ENCODE measurements around the gene TBX10.
"Not testable (repeated sequence)": the region's sequence is repeated elsewhere in the genome, so short reads cannot be mapped to it uniquely, and the experiment has no call there.

Gene TBX10

GRCh38 chr11:67664213-67664585, 24.6 kb upstream of the TBX10 start:
- no peak for DNase-seq (ENCODE audit: low spot score)

DNA sequence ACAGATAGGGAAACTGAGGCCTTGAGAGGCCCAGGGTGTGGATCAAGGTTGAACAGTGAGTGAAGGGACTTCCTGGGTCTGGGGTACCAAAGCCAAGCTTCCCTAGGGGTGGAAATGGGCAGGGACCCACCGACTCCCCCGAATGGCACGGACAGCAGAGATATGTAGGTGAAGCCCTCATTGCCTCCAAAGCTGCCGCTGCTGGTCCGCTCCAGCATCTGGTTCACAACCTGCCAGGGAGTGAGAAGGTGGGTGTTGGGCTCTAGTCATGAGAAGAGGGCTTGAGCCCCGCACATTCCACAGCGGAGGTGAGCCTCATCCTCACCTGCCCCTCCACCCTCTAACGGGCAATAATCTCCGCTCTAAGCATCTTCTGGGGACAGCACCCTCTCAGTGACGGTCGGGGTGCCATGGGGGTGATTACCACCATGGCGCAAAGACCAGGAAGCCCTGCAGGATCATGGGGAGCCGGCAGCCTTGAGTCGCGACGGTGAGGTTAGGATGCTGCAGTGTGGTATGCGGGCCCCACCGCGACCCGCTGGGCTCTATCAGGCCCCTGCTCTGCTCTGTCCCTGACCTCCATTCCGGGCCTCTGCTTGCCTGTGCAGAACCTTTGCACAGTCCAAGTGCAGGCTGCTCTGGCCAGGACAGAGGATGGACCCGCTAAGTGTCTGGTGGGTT, 24.1 kb upstream of the TBX10 start:
- no peak for DNase-seq (ENCODE audit: low spot score)

- no peak for DNase-seq (ENCODE audit: low spot score)
These were observed 23.4 kb upstream of the TBX10 start for GRCh38 chr11:67662835-67663531.

DNA sequence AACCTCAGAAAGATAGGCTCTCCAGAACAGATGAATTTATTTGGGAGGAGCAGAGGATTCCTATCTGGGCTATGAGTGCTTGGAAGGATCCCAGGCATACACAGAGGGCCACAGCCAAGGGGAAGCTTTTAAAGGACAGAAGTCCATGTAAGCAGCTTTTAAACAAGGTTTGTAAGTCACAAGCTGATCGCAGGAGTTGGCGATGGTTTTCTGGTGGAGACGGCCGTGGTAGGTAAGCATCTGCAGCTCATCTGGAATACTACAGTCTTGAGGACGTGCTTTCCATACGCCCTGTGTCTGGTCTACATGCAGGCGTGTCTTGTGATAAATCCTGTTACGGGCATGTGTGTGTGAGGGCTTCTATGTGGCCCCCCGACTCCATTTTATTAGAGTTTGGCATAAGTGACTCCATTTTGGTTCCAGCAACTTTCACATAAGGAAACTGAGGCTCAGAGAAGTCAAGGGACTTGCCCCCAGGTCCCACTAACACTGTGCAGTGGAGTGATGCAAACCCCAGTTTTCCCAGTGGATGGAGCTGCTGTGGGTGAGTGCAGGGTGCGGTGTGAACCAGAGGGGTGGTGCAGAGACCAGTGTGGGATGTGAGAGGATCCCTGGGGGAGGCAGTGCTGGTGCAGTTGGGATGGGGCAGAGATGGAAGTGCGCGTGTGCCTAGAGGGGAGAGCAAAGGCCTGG, 22.7 kb upstream of the TBX10 start:
- DNase-seq (ENCODE audit: low spot score) = no peak

GRCh38 chr11:67660752-67661151, 21.2 kb upstream of the TBX10 start:
- DNase-seq (ENCODE audit: low spot score) = not testable (repeated sequence)

DNA sequence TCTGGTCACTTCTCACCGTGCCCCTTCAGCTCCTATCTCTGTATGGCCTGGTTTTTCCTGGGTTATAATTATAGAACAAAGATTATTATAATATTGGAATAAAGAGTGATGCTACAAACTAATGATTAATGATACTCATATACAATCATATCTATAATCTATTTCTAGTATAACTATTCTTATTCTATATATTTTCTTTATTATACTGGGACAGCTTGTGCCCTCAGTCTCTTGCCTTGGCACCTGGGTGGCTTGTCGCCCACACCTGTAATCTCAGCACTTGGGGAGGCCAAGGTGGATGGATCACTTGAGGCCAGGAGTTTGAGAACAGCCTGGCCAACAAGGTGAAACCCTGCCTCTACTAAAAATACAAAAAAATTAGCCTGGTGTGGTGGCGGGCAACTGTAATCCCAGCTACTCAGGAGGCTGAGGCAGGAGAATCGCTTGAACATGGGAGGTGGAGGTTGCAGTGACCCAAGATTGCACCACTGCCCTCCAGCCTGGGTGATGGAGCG, 20.1 kb upstream of the TBX10 start:
- not testable (repeated sequence) for DNase-seq (ENCODE audit: low spot score)

DNA sequence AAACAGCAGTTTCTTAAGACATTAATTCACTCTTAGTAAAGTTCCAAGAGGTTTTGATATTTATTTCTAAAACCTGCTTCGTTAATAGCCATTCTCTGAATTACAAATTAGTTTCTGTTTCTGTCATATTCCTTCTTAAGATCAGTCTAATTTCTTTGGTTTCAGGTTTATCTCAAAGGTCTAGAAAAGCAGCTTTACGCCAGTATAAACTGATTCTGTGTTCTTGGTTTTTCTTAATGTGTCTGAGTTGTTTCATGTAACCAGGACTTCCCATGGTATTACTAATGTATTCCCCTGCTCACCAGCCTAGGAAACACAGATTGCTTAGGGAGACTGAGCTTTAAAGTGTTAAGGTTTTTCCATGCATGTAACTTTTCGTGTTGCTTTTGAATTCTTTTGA, 17.7 kb upstream of the TBX10 start:
- no peak for DNase-seq (ENCODE audit: low spot score)

DNA sequence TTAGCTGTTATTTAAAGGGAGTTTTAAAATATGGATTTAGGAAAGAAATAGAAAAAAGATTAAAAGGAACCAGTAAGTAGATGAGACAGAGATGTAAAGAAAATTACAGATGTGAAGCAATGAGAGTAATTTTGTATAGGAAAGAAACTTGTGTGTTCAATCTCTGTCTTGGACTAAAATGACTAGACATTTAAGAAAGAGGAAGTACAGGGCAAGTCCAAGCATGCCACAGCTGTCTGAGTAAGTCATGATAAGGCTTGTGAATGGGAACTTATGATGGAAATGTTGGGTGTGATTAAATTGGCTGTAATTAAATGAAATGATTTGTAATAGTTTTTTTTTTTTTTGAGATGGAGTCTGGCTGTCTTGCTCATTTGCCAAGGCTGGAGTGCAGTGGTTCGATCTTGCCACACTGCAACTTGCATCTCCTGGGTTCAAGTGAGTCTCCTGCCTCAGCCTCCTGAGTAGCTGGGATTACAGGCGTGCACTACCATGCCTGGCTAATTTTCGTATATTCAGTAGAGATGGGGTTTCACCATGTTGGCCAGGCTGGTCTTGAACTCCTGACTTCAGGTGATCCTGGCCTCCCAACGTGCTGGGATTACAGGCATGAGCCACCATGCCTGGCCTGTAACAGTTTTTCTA, 16.8 kb upstream of the TBX10 start:
- no peak for DNase-seq (ENCODE audit: low spot score)

DNA sequence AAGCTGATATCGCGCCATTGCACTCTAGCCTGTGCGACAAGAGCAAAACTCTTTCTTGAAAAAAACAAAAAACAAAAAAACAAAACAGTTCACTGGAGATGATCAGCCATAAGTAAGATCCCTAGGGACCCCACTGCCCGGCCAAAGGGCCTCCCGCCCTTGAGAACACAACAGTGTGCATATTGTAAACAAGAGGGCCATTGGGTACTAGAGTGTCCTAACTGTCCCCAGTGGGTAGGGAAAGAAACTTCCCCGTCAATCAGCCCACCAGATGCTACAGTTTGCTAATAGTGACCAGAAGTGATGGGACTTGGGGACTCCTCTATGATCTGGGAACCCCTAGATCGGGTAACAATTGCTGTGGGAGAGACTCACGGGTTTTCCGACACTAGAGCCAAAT, 14.7 kb upstream of the TBX10 start:
- no peak for DNase-seq (ENCODE audit: low spot score)

- no peak for DNase-seq (ENCODE audit: low spot score)
These were observed 13.6 kb upstream of the TBX10 start for GRCh38 chr11:67652965-67653845.

DNA sequence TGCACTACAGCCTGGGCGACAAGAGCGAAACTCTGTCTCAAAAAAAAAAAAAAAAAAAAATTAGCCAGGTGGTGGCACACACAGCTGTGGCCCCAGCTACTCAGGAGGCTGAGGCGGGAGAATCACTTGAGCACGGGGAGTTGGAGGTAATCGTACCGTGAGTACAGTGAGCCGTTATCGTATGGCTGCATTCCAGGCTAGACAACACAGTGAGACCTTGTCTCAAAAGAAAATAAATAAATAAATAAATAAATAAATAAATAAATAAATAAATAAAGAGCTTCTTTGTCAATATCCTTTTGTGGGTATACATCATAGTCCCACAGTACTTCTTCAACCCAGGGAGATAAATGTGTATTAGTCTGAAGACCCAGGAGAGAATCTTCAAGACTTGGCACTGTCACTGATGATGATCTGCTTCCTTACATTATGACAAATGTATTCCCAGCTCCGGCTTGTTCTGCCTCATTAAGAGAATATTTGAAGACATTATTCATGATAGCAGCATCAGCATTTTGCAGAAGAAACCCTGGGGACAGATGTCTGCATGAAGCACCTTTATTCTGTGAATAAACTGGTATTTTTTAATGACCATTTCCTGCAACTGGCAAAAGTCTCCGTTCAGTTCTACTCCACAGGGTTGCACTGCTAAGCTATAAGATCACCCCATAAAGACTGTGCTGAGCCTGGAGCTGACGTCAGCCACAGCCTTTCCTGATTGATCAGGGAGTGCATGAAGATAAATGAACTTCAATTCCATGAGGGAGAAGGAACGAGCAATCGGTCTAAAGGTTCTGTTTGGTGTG, 12.6 kb upstream of the TBX10 start:
- DNase-seq (ENCODE audit: low spot score) = no peak

- DNase-seq (ENCODE audit: low spot score) = no peak
These were observed 10.3 kb upstream of the TBX10 start for GRCh38 chr11:67649634-67650510.

DNA sequence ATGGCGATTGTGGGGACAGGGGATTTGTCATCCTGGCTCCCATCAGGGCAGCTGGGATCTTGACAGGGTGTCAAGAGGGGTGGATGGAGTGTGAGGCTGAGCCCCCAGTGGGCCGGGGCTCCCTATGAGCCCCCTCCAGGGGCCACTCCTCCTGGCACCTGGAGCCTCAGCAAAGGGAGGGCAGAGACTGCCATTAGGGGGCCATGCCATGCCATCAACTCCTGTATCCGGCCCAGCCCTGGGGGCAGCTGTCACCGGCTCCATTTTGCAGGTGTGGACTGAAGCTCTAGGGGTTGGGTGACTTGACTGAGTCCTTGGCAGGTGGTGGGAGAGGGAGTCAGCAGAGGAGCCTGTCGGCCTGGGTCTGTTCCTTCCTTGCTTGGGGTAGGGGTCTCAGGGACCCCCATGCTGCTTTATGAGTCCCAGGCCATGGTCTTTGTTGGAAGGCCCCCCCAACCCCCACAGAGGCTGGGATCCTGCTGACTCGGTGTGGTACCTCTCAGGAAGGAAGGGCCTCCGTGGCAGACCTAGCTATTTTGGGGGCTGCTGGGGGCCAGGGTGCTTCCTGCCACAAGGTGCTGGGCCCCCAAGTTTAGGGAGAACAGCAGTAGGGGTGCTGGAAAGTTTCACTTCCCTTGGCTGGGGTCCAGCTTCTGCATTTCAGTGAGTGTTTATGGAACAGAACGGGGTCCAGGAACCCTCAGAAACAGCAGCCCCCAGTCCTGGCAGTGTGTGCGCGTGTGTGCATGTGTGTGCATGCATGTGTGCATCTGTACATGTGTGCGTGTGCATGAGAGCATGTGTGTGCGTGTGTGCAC, 9.4 kb upstream of the TBX10 start:
- DNase-seq (ENCODE audit: low spot score) = no peak

DNA sequence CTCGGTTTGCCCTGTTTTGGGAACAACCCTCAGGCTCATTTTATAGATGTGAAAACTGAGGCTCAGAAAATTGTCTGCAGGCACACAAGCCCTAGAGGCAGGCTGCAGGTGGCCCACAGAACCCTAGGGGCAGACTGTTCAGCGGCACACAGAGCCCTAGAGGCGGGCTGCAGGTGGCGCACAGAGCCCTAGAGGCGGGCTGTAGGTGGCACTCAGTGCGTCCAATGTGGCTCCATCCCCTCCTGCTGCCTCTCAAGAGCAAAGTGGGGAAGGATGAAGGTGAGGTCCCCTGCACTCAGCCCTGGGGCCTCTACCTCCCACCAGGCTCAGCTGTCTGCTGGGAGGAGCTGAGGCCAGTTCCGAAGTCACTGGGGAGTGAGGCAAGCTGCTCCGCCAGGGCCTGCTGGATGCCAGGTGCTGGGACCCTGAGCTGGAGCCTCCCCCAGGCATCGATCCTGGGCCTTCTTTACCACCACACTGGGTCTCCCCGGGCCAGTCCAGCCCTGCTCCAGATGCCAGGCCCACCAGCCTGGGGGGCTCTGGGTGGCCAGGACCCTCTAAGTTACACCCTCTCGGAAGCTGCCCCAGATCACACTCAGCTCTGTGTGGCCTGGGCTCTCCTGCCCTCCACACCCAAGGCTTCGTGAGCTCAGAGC, 8.7 kb upstream of the TBX10 start:
- peak; percentile 52 for DNase-seq (ENCODE audit: low spot score)

DNA sequence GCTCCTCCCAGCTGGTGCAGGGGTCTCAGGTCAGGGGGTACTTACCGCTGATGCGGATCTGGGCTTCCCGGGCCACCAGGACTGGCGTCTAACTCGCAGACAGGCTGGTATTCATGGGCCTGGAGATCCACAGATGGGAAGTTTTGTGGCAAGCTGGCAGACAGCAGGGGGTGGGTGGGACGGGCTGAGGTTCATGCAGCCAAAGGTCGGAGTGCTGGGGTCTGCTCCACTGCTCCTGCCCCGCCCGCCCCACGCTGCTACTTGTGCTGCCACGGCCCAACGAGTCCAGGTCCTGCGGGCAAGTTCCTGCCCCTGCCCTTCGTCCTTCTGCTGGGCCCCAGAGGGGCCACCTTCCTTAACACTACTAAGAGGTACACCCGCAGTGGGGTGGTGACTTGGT, 7.9 kb upstream of the TBX10 start:
- no peak for DNase-seq (ENCODE audit: low spot score)

DNA sequence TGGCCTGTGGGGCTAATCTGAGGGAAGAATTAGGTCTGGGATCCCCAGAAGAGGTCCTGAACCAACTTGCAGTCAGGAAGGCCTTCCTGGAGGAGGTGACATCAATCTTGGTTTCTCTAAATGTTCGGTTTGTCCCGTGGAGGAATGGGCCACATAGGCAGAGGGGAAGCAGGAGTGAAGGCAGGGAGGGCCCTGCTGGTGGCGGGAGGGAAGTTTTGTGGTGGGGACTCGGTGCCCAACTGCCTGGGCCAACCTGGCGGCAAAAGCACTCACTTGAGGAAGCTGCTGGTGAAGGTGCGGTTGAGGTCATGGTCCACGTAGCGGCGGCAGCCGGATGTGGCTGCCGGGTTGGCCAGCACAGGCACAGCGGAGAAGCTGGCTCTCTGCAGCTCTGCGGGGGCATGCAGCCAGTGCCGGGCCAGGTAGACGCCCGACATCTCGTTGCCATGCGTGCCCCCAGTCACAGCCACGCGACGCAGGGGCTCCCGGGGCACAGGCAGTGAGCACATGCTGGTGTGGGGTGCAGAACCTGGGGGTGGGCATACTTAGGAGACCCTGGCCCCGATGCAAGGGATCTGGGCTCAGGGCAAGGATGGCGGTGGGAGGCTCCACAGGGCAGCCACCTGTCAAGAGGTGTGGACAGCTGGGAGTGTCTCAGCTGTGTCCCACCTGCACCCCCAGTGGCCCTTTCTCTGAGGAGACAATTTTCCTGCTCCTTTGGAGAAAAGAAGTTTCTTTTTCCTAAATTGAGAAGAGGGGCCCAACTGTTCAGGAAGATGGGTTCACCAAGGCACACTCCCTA, 7.2 kb upstream of the TBX10 start:
- peak; percentile 45 for DNase-seq (ENCODE audit: low spot score)

Measured in CD4-positive, alpha-beta T cell treated with Interleukin-2 at 100 ng/mL for 4 hours (primary cell).